Hepatocyte (in vitro differentiated cells): ENCODE data around the gene LEMD2.

Experiments
- CTCF ChIP-seq: fragments of 200-600 bp; sonication (generic); IDR thresholded peaks from 2 replicates; pipeline ENCODE4 v1.5.1; 2016; ENCODE audit warnings: antibody characterized with exemption, mild to moderate bottlenecking; ENCODE audit not compliant: poor library complexity
- EZH2 ChIP-seq: fragments of 200-600 bp; sonication (generic); IDR thresholded peaks from 2 replicates; pipeline ENCODE4 v1.6.1; 2016; ENCODE audit warnings: antibody characterized with exemption, mild to moderate bottlenecking, borderline replicate concordance
- EZH2phosphoT487 ChIP-seq: fragments of 200-600 bp; sonication (generic); IDR thresholded peaks from one replicate; pipeline ENCODE4 v1.6.1; 2018; ENCODE audit warnings: antibody characterized with exemption, mild to moderate bottlenecking, low read depth, moderate library complexity; ENCODE audit not compliant: unreplicated experiment, severe bottlenecking

DNA sequence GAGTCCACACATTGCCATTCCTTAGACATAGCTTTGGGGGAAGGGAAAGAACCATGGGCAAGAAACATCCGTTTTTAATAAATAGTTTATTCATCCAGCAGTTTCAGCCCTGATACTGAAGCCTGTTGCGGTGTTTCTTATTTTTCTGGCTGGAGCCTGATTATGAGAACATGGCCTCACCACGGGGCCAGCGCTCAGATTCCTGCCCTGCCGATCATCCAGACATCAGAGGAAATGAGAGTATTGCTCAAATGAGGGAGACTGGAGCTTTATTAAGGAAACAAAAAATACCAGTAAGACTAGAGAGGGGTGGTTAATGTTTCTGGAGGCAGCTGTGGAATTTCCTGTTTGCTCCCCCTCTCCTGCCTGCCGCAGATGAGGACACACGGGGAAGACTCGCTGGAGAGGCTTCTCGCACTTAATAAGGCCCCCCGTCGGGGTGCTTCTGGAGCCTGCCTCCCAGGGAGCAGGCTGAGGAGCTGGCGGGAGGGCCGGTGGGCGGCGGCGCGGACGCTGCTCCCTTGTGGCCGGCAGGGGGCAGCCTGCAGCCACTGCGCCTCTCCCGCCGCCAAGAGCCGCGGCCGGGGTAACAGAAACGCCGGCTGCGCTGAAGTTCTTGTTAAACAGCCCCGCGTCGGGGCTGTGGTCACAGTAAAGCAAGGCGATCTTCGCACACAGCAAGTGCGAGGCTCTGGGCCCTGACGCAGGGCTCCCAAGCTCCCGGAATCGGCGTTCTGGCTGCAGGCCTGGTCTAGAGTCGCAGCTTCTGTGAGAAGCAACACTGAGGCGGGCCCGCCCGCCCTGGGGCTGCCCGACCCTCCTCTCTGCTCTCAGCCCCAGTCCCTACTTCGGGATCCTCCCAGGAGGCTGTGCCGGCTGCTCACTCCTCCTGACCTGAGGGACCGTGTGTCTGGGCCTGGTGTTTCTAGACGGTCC lies 17.5 kb downstream of the LEMD2 start:
- TF ChIP-seq CTCF (peak; percentile 99), EZH2 (no peak), EZH2phosphoT487 (no peak)
